CMK (cell line): ENCODE results near the gene PDK2.
A peak's percentile ranks its signal among the peaks of the same experiment; 100 is the strongest.

Source experiments
- DNase-seq: peaks from one replicate; pipeline ENCODE4 v3.0.0-alpha.2; 2010; ENCODE audit warnings: low read depth

PDK2 gene

DNA sequence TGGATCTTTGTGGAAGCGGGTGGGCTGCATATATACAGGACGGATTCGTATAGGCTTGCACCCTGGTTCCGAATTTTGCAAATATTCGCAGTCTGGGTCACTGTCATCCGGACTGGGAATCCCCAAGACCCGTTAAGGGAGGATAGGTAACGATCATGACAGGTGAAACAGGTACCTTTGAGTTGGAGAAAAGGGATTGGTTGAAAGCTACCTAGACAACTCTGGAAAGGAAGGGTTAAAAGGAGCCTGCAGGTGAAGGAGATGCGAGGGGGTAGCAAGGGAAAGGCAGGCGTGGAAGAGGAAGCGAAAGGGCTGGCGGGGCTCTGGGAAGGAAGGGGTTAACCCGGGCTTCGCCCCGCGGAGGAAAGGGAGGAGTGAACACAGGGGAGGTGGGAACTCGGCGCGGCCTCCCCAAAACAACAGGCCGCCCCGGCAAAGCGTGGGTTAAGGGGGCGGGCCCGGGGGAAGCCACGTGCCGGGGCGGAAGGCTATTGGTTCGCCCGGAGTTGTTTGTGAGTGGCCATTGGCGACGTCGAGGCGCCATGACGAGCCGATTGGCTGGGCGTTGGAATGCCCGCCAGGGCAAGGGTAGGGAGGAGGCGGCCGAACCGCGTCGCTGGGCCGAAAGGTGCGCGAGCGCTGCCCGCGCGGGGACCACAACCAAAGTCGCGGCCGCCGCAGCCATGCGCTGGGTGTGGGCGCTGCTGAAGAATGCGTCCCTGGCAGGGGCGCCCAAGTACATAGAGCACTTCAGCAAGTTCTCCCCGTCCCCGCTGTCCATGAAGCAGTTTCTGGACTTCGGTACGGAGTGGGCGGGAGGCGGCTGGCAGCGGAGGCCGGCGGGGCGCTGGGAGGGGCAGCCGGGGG, at the start of gene PDK2:
Gene PDK2, plus strand, starts transcription at position 599 of the 867 bp plus-strand sequence. Its CDS starts 85 bp downstream, at position 684.
- DNase-seq: peak; percentile 91

DNA sequence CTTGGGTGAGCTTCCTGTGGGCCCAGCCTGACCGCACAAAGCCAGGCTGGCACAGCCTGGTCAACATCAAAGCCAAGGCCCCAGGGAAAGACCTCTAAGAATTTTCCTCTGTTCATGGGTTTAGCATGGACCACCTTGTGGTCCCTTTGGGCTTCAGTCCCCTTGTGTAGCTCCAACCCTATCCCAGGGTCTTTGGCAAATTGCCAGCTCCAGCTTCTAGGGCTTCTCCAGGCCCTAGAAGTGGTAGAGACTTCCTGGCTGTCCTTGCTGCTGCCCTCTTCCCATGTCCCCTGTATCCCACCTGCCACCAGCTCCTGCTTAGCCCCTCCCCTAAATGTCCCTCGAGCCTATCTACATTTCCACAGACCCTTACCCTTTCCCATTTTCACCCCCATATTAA, 49.0 kb upstream of the PDK2 start:
- DNase-seq: no peak

DNA sequence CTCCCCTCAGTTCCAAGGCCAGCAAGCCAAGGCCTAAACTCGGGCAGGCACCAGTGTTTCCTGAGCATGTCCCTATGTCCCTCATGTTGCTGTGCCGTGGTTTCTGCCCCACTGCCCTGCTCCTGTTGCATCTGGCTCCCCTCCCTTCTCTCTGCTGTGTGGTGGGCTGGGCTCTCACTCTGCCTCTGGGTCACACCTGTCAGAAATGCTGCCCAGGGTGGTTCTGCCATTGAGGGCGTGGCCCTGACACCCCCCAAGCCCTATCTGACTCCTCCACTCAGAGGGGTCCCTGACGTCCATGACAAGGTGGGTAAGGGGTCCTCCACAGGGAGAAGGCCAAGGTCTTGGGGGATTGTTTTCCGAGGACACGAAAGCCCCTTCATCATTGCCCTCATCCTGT, 48.5 kb upstream of the PDK2 start:
- no peak for DNase-seq

DNA sequence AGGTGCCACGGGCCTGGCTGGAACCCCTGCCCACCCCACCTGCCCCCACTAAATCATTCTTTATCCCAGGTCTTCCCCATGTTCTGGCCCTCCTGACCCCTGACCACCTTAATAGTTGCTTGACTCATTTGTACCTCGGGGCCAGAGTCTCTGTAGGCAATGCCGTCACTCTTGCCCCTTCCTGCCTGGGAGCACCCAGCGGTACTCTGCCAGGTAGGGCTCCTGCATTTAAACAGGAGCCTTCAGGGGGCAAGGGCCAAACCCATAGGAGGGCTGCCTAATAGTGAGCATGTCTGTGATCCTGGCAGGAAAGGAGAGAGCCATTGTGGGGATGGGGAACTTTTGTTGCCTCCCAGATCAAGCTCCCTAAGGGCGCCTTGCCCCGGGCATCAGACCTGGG, 48.1 kb upstream of the PDK2 start:
- DNase-seq: no peak

GRCh38 chr17:50047488-50048126, 47.5 kb upstream of the PDK2 start:
- DNase-seq: no peak

DNA sequence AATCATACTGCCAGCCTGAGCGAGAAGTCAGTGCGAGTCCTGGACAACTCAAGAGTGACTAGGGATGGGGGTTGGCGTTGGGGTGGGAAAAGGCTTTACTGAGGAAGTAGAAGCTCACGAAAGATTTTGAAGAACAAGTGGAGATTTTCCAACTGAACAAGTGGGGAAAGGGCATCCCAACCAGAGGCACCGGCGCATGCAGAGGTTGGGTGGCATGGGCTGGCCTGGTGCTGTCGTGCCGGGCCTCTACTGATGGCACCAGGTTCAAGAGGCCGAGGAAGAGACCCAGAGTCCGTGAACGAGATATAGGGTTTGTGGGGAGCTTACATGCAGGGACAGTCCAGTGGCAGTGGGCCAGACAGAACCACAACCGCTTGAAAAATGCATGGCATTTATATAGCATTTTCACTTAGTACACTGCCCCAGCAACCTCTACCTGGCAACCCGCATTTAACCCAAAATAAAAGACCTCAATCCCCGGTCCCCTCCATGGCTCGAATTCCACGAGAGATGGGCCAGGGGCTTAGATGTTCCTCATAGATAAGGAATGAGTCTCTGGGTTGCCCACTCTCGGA, 46.9 kb upstream of the PDK2 start:
- no peak for DNase-seq

- no peak for DNase-seq
These were observed 46.2 kb upstream of the PDK2 start for GRCh38 chr17:50048988-50049387.

GRCh38 chr17:50049636-50050035, 45.5 kb upstream of the PDK2 start:
- DNase-seq: no peak

DNA sequence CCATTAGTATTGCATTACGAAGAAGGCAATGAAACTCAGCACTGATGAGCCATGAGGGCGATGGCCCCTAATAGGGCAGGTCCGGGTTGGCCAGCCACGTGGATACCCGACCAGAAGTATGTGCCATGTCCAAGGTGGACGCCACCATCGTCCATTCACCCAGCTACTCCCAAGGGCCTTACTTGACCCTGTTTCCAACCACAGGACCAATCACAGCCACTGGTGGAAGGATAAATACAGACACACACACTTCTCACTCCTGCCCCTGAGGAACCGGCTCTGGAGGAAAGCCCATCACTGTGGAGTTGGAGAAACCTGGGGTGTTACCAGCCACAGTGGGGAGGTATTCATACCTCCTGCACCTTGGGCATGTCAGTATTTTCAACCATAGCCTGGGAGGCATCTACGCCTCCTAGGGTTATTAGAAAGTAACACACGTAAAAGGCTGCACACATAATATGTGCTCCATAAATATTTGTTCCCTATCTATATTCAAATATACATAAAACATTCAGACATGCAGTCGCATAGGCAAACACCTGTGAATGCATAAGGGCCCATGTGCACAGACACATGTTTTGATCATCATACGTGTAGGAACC, 44.6 kb upstream of the PDK2 start:
- DNase-seq: no peak

DNA sequence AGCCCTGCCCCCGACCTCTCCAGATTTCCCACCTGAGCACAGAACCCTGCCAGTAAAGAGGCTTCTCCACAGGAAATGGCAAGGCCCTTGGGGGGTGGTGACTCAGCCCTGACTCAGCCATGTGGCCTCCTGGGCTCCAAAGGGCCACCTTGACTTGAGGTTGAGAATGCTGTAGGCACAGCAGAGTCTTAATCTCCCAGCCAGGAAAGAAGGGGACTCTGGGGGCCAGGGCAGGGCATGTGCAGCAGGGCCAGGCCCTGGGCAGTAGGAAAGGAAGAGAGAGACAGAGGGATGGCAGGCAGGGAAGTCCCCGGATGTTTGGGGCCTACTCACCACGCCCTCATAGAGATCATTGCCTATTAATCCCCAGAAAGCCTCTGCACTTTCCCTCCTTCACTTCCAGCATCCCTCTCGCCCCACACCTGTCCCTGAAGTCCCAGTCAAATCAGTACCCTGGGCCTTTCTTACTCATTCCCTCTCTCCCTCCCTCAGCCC, 44.0 kb upstream of the PDK2 start:
- no peak for DNase-seq

- no peak for DNase-seq
These were observed 43.5 kb upstream of the PDK2 start for GRCh38 chr17:50051606-50052005.

DNA sequence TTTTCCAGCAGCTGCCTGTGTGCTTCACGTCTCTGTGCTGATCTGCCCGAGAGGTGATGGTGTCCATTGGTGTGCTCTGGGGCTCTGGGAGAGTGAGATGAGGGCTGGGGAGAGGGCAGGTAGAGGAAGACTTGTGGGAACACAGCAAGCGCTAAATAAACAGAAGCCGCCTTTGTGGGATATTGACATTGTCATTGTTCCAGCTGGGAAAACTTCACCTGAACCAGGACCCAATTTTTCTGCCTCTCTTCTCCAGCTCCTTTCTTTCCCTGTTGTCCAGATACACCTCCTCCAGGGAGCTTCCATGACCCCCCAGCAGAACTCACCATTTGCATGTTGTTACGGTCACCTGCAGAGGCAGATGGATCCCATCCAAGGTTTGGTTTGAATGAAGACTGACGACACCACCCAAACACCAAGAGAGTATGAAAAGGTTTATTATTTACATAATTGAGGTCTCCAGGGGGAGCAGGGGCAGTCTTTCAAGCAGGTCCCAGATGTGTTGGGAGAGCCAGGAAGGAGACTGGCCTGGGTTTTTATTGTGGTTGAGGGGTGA, 42.8 kb upstream of the PDK2 start:
- no peak for DNase-seq

GRCh38 chr17:50052822-50053653, 42.1 kb upstream of the PDK2 start:
- DNase-seq: no peak

DNA sequence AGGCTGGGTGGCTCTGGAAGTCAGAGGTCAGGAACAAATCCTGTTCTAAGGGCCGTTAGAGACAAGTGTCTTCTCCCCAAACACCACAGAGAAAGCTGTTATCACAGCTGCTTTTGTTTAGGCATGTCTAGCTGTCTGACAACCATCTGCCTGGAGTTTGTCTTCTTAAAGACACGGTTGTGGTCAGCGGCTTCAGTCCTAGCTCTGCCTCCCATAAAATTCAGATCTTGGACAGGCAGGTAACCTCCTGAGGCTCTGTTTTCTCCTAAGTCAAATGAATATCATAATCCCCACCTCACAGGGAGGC, 41.5 kb upstream of the PDK2 start:
- no peak for DNase-seq

DNA sequence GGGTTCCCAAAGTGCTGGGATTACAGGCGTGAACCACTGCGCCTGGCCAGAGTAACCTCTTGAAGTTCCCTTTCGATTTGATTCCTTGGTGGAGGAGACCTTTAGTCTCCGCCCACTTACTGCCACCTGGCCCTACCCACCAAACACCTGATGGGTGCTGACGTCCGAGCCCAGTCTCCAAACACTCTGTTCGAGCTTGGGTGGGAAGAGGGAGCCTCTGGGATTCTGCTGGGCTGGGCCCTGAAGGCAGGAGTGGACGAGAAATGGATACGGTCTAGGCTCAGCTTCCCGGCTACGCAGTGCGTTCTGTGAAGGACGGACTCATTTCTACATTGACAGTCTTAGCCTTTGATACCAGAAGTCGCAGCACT, 40.1 kb upstream of the PDK2 start:
- no peak for DNase-seq

DNA sequence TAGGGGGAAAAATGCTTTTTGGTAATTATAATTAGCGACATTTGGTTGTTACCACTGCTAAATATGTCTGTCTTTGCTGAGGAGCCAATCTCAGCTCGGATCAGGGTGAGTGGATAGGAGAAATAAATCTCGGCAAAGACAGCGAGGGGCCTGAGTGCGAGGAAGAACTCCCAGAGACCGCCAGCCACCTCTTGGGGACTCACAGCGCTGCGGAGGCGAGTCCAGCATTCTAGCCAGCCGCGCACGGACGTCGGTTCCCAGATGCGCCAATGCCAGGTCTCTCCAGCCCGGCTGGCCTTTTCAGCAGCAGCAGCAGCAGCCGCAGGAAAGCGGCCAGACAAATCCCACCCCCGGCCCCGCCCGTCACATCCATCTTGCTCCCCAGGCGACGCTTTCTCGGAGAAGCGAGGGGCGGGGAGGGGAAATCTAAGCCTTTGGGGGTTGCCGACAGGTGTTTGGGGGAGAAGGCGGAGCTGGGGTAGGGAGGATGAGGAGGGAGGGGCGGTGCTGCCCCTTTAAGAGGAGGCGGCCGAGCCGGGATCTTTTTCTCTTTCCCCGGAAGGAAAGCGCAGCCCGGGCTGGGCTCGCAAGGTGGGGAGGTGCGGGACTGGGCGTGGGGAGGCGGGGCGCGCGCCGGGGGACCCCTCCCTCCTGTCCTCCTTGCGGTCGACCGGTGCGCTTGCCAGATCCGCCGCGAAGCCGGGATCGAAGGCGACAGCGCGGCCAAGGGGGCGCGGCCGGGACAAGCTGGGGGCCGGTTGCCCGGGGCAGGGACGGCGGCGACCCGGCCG, 39.5 kb upstream of the PDK2 start, which contains the start of gene ITGA3:
Gene ITGA3, plus strand, starts transcription at position 685 of the 791 bp plus-strand sequence. CDS start 330 bp downstream, outside the sequence.
- DNase-seq: peak; percentile 35

GRCh38 chr17:50056217-50056960, 38.8 kb upstream of the PDK2 start:
- no peak for DNase-seq

GRCh38 chr17:50056961-50057330, 38.2 kb upstream of the PDK2 start:
- DNase-seq: no peak

GRCh38 chr17:50057521-50057991, 37.6 kb upstream of the PDK2 start:
- no peak for DNase-seq
